Pancreas (tissue), 10 donors: ENCODE data around the gene BRIP1. TPM values are rescaled to one million over a fixed set of nuclear protein-coding genes. Genes with fewer than 3 reads are reported as not detected.

Experiments
- ATAC-seq, 4 donors: fragments of 200-7000 bp; cut with Tn5 transposase; one replicate each; pipeline versions ENCODE4 v1.8.0 to v1.9.1; 2020; ENCODE audit warnings: mild to moderate bottlenecking in 4 of 4, moderate library complexity in 4 of 4
- DNase-seq, 6 donors: peaks; one replicate each; pipeline ENCODE4 v3.0.0-alpha.2; 2020
- FAIRE-seq: peaks from 2 replicates; lab custom pipeline; 2012; peaks lifted over from hg19 to GRCh38; lab: Jason Lieb, UNC
- H3K27ac ChIP-seq, 4 donors: fragments of 200-600 bp; sonication (generic); 1 replicate in 3 of 4; 2 replicates in 1 of 4; pipeline versions ENCODE4 v1.5.0 to v1.8.0; 2020
- H3K27me3 ChIP-seq, 4 donors: fragments of 200-600 bp; one replicate each; pipeline ENCODE4 v1.8.0; 2021
- H3K36me3 ChIP-seq, 3 donors: fragments of 200-600 bp; sonication (generic) in 1 of 3; one replicate each; pipeline versions ENCODE4 v1.5.0 to v1.8.0; 2020 to 2021
- H3K4me1 ChIP-seq, 3 donors: fragments of 200-600 bp; one replicate each; pipeline ENCODE4 v1.8.0; 2021
- H3K4me3 ChIP-seq, 4 donors: fragments of 200-600 bp; sonication (generic) in 2 of 4; one replicate each; pipeline versions ENCODE4 v1.5.0 to v1.8.0; 2020 to 2021
- H3K9me3 ChIP-seq, 4 donors: fragments of 200-600 bp; one replicate each; pipeline ENCODE4 v1.8.0; 2021
- CTCF ChIP-seq, 4 donors: fragments of 200-600 bp; sonication (generic) in 3 of 4; IDR thresholded peaks; one replicate each; pipeline versions ENCODE4 v1.5.0 to v1.8.0; 2021; ENCODE audit warnings: antibody characterized with exemption in 4 of 4
- WGBS, 2 donors: extraction: QIAGEN DNeasy Blood & Tissue Kit; methylation state at CpG; one replicate each; pipeline ENCODE4 v1.1.7; 2013; 5-methylcytosine and 5-hydroxymethylcytosine counted together
- intact Hi-C, 3 donors: fragments of 100-400 bp; cut with DNase I; formaldehyde crosslinking; loops; one replicate each; pipeline versions ENCODE4 v1.11.1 to v1.14.2; 2022
- polyA plus RNA-seq, 2 donors: library from polyadenylated mRNA; stranded (reverse); fragments of 200-250 nt; gene quantifications; one replicate each; pipeline ENCODE4 v1.2.3, GENCODE V29; 2013
- total RNA-seq, 6 donors: library from RNA; stranded (reverse); fragmentation: NEBNext Ultra II Directional in 4 of 6; extraction: Animal tissue kit (Norgen Biotek cat#: 25700) in 4 of 6; gene quantifications; one replicate each; pipeline versions ENCODE4 v1.2.1 to v1.2.4, GENCODE V29; 2021 to 2023
- donor health status: healthy with polysubstance abuse.
- donor health status: DM: no; HTN: no; CAD: no; lungs with moderate emphysema.
- donor health status: DM: no; HTN: no; CAD: no.
- donor health status: control.
- donor health status: control.
- donor health status: Bipolar disorder and iron deficiency.
- donor health status: DM: yes; HTN: yes; CAD: no.
- donor health status: DM: no; HTN: no; CAD: no.
- donor health status: DM: no; HTN: no; CAD: no.
- donor health status: DM: yes; HTN: yes; CAD: no.

The BRIP1 gene
- total and polyA plus RNA-seq, 8 donors = 0.09 to 0.59 (median 0.29) TPM

- no peaks in the 10 kb centered on the region for H3K27me3 ChIP-seq
- H3K4me3 ChIP-seq = no peak overlapping the region
- H3K27ac ChIP-seq = no peak overlapping the region
- no peak for TF ChIP-seq CTCF (IDR thresholded peaks at IDR 0.05)
- H3K4me1 ChIP-seq = no peaks in the 10 kb centered on the region
- intact Hi-C loops = no loop called here
- 100% methylated on average over 1 of the region's 1 CpG for WGBS, 2 donors
- FAIRE-seq (no peak), ATAC-seq (no peak), DNase-seq (no peak)
- H3K9me3 ChIP-seq = no peaks in the 10 kb centered on the region
- H3K36me3 ChIP-seq = no peaks in the 10 kb centered on the region
Observed at GRCh38 chr17:61686113-61686512, 177.2 kb downstream of the BRIP1 start.

DNA sequence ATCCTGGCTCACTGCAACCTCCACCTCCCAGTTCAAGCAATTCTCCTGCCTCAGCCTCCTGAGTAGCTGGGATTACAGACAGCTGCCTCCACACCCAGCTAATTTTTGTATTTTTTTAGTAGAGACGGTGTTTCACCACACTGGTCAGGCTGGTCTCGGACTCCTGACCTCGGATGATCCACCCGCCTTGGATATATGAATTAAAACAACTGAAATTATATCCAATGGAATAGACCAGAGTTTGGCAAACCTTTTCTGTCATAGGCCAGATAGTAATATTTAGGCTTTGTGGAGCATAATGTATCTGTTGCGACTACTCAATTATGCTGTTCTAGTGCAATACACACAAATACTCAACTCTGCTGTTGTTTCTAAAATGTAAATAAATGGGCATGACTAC is 178.5 kb downstream of the BRIP1 start:
- Histone ChIP-seq H3K4me1 (no peaks in the 10 kb centered on the region), H3K36me3 (no peaks in the 10 kb centered on the region), H3K27ac (no peak overlapping the region), H3K4me3 (no peak overlapping the region), H3K9me3 (no peaks in the 10 kb centered on the region), H3K27me3 (no peaks in the 10 kb centered on the region)
- intact Hi-C loops = no loop called here
- FAIRE-seq (no peak), DNase-seq (no peak), ATAC-seq (no peak)
- WGBS, 2 donors = 97 to 98% methylated on average over 5 of the region's 5 CpGs
- no peak for TF ChIP-seq CTCF (IDR thresholded peaks at IDR 0.05)

DNA sequence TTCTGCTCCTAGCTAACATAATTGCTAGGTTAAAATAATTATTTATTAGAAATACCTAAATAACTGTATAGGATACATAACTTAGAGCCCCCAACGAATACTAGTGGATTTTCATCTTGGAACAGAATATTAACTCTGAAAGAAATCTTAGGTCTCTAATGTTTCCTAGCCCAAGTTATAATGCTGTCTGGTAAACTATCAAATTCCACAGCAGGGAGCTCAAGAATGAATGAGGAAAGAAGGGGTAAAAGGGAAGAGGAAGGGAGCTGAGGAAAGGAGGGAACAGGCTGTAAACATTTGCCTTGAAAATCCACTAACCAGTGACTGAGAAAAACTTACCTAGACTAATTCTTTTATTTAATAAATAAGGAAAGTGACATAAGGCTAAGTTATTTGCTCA is 179.2 kb downstream of the BRIP1 start:
- TF ChIP-seq CTCF (IDR thresholded peaks at IDR 0.05) = no peak
- WGBS, 2 donors = 88 to 95% methylated on average over 1 of the region's 1 CpG
- Histone ChIP-seq H3K27ac (no peak overlapping the region), H3K4me3 (no peak overlapping the region), H3K4me1 (no peaks in the 10 kb centered on the region), H3K36me3 (no peaks in the 10 kb centered on the region), H3K9me3 (no peaks in the 10 kb centered on the region), H3K27me3 (no peaks in the 10 kb centered on the region)
- intact Hi-C loops = no loop called here
- ATAC-seq (no peak), DNase-seq (no peak), FAIRE-seq (no peak)

DNA sequence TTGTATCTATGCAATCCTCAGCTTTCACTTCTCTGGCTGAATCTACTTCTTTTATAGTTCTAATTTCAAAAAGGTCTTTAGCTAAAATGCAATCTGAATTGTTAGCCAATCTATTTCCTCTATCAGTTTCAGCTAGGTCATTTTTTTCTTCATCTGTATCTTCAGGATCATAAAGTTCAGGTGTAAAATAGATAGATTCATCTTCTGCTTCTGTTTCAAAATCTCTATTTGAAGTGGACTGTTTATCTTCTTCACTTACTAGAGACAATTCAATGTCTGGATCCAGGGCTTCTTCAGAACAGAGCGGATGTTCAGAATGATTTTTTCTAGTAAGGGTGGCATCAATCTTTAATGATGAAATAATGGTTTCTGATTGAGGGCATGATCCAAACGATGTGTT is 179.9 kb downstream of the BRIP1 start:
- no peaks in the 10 kb centered on the region for H3K4me1 ChIP-seq
- H3K36me3 ChIP-seq = no peaks in the 10 kb centered on the region
- FAIRE-seq (no peak), DNase-seq (no peak), ATAC-seq (no peak)
- H3K27ac ChIP-seq = no peak overlapping the region
- intact Hi-C loops = no loop called here
- no peak for TF ChIP-seq CTCF (IDR thresholded peaks at IDR 0.05)
- H3K4me3 ChIP-seq = no peak overlapping the region
- 90 to 92% methylated on average over 2 of the region's 2 CpGs for WGBS, 2 donors
- no peaks in the 10 kb centered on the region for H3K27me3 ChIP-seq
- H3K9me3 ChIP-seq = no peaks in the 10 kb centered on the region

DNA sequence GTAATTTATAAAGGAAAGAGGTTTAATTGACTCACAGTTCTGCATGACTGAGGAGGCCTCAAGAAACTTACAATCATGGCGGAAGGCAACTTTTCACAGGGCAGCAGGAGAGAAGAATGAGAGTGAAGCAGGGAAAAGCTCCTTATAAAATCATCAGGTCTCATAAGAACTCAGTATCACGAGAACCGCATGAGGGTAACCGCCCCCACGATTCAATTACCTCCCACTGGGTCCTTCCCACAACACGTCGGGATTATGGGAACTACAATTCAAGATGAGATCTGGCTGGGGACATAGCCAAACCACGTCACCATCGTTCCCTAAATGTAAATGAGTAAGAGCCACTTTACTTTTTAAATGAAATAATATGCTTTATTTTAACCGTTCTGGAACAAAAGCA is 182.4 kb downstream of the BRIP1 start:
- WGBS, 2 donors = 96 to 97% methylated on average over 10 of the region's 10 CpGs

More for the DNA sequence above, 182.4 kb downstream of the BRIP1 start:
- DNase-seq (no peak), ATAC-seq (no peak), FAIRE-seq (no peak)
- no peak for TF ChIP-seq CTCF (IDR thresholded peaks at IDR 0.05)
- Histone ChIP-seq H3K9me3 (no peaks in the 10 kb centered on the region), H3K27me3 (no peaks in the 10 kb centered on the region), H3K36me3 (no peaks in the 10 kb centered on the region), H3K27ac (no peak overlapping the region), H3K4me1 (no peaks in the 10 kb centered on the region), H3K4me3 (no peak overlapping the region)
- intact Hi-C loops = no loop called here
